HepG2 (cell line): Measurements from ENCODE around the gene KIAA1191. TPM values are rescaled to one million over a fixed set of nuclear protein-coding genes. Genes with fewer than 3 reads are reported as not detected.
A peak's percentile ranks its signal among the peaks of the same experiment; 100 is the strongest.

Experiments
- DNMT1 ChIP-seq: sonication (generic); formaldehyde crosslinking; IDR thresholded peaks from 2 replicates; pipeline ENCODE4 v1.5.1; 2020; ENCODE audit warnings: mild to moderate bottlenecking, missing genetic modification reagents
- E2F1 ChIP-seq: sonication (generic); formaldehyde crosslinking; IDR thresholded peaks from 2 replicates; pipeline ENCODE4 v1.5.0; 2020; ENCODE audit warnings: missing genetic modification reagents
- ETV5 ChIP-seq: IDR thresholded peaks from 2 replicates; pipeline ENCODE4 v1.6.1; 2018; ENCODE audit warnings: missing biosample characterization, missing genetic modification reagents, inconsistent platforms, borderline replicate concordance
- HDAC1 ChIP-seq: sonication (generic); formaldehyde crosslinking; IDR thresholded peaks from 2 replicates; pipeline ENCODE4 v1.5.1; 2020; ENCODE audit warnings: mild to moderate bottlenecking, missing genetic modification reagents
- ISX ChIP-seq: sonication (generic); formaldehyde crosslinking; conservative IDR thresholded peaks from 2 replicates; pipeline ENCODE4 v1.5.0; 2020; ENCODE audit warnings: missing genetic modification reagents
- LBX2 ChIP-seq: sonication (generic); formaldehyde crosslinking; IDR thresholded peaks from 2 replicates; pipeline ENCODE4 v1.5.0; 2020; ENCODE audit warnings: missing genetic modification reagents, mild to moderate bottlenecking, borderline replicate concordance
- MXD1 ChIP-seq: sonication (generic); formaldehyde crosslinking; IDR thresholded peaks from 2 replicates; pipeline ENCODE4 v1.4.0; 2020; ENCODE audit warnings: mild to moderate bottlenecking, missing genetic modification reagents
- NFYC ChIP-seq: IDR thresholded peaks from 2 replicates; pipeline ENCODE4 v1.6.1; 2016; ENCODE audit warnings: missing genetic modification reagents, missing compliant biosample characterization
- PAWR ChIP-seq: sonication (generic); formaldehyde crosslinking; IDR thresholded peaks from 2 replicates; pipeline ENCODE4 v1.4.0; 2020; ENCODE audit warnings: missing genetic modification reagents, mild to moderate bottlenecking, borderline replicate concordance
- PRPF4 ChIP-seq: fragments of 200-400 bp; formaldehyde crosslinking; IDR thresholded peaks from 2 replicates; pipeline ENCODE4 v1.6.1; 2016; ENCODE audit warnings: low read length, low read depth; ENCODE audit not compliant: poor library complexity, severe bottlenecking
- RAD51 ChIP-seq: fragments of 450-650 bp; IDR thresholded peaks from 2 replicates; pipeline ENCODE4 v1.6.1; 2016; ENCODE audit warnings: borderline replicate concordance
- SIX1 ChIP-seq: sonication (generic); formaldehyde crosslinking; IDR thresholded peaks from 2 replicates; pipeline ENCODE4 v1.4.0; 2020; ENCODE audit warnings: missing genetic modification reagents, borderline replicate concordance
- SKI ChIP-seq: fragments of 450-650 bp; IDR thresholded peaks from one replicate; pipeline ENCODE4 v1.6.1; 2018; ENCODE audit warnings: mild to moderate bottlenecking; ENCODE audit not compliant: partially characterized antibody
- SMARCC2 ChIP-seq: fragments of 450-650 bp; IDR thresholded peaks from 2 replicates; pipeline ENCODE4 v1.6.1; 2017; ENCODE audit warnings: antibody characterized with exemption, mild to moderate bottlenecking
- SP140L ChIP-seq: sonication (generic); formaldehyde crosslinking; IDR thresholded peaks from 2 replicates; pipeline ENCODE4 v1.4.0; 2020; ENCODE audit warnings: missing genetic modification reagents, borderline replicate concordance
- TBX2 ChIP-seq: sonication (generic); formaldehyde crosslinking; IDR thresholded peaks from 2 replicates; pipeline ENCODE4 v1.5.0; 2020; ENCODE audit warnings: missing genetic modification reagents, mild to moderate bottlenecking, borderline replicate concordance
- TCF7L2 ChIP-seq: IDR thresholded peaks from 2 replicates; pipeline ENCODE4 v1.6.1; 2011; ENCODE audit warnings: mild to moderate bottlenecking, low read depth, low read length, moderate library complexity
- ZBTB25 ChIP-seq: IDR thresholded peaks from 2 replicates; pipeline ENCODE4 v1.6.1; 2018; ENCODE audit warnings: missing genetic modification reagents
- ZFY ChIP-seq: sonication (generic); formaldehyde crosslinking; IDR thresholded peaks from 2 replicates; pipeline ENCODE4 v1.4.0; 2020; ENCODE audit warnings: missing genetic modification reagents
- ZNF253 ChIP-seq: sonication (generic); formaldehyde crosslinking; IDR thresholded peaks from 2 replicates; pipeline ENCODE4 v1.8.0; 2022; ENCODE audit warnings: mild to moderate bottlenecking, missing genetic modification reagents, borderline replicate concordance
- ZNF263 ChIP-seq: sonication (generic); formaldehyde crosslinking; IDR thresholded peaks from 2 replicates; pipeline ENCODE4 v1.4.0; 2020; ENCODE audit warnings: missing genetic modification reagents
- ZNF446 ChIP-seq: sonication (generic); formaldehyde crosslinking; IDR thresholded peaks from 2 replicates; pipeline ENCODE4 v1.5.0; 2020; ENCODE audit warnings: mild to moderate bottlenecking, missing genetic modification reagents
- ZNF547 ChIP-seq: sonication (generic); formaldehyde crosslinking; IDR thresholded peaks from 2 replicates; pipeline ENCODE4 v1.5.1; 2020; ENCODE audit warnings: mild to moderate bottlenecking, missing genetic modification reagents
- ZNF563 ChIP-seq: sonication (generic); formaldehyde crosslinking; IDR thresholded peaks from 2 replicates; pipeline ENCODE4 v1.8.0; 2022; ENCODE audit warnings: mild to moderate bottlenecking, moderate library complexity, missing genetic modification reagents
- ZNF766 ChIP-seq: sonication (generic); formaldehyde crosslinking; IDR thresholded peaks from 2 replicates; pipeline ENCODE4 v1.5.0; 2020; ENCODE audit warnings: missing genetic modification reagents, borderline replicate concordance
- ZNF883 ChIP-seq: sonication (generic); formaldehyde crosslinking; IDR thresholded peaks from 2 replicates; pipeline ENCODE4 v1.5.1; 2020; ENCODE audit warnings: mild to moderate bottlenecking, missing genetic modification reagents; ENCODE audit errors: not compliant biosample characterization
- ZSCAN5A ChIP-seq: sonication (generic); formaldehyde crosslinking; IDR thresholded peaks from 2 replicates; pipeline ENCODE4 v1.8.0; 2022; ENCODE audit warnings: mild to moderate bottlenecking, missing genetic modification reagents, borderline replicate concordance
- polyA plus RNA-seq, 8 experiments: library from polyadenylated mRNA; depleted of rRNA in 3 of 8; stranded (reverse) in 7 of 8; unstranded in 1 of 8; fragments of >200 nt; fragmentation: Illumina TruSeq in 4 of 8; extraction: Trizol in 4 of 8; gene quantifications; 2 replicates each; pipeline versions ENCODE4 v1.2.1 to v1.2.3, GENCODE V29; 2011 to 2016; ENCODE audit warnings: low read depth in 4 of 8, missing spikeins in 1 of 8, mixed read lengths in 1 of 8; ENCODE audit not compliant: insufficient read depth in 1 of 8
- total RNA-seq, 5 experiments: library from RNA; depleted of rRNA; stranded (reverse); fragments of >200 nt; fragmentation: Illumina TruSeq; extraction: Trizol; gene quantifications; 2 replicates each; pipeline ENCODE4 v1.2.3, GENCODE V29; 2016; ENCODE audit warnings: low read depth in 1 of 5

Gene KIAA1191
- total and polyA plus RNA-seq, 2 of the 13 experiments (the other 11 are each of a cell fraction or from before 2014, with no cell fraction given), result 63.6 to 103 TPM

- no peak for TF ChIP-seq TBX2 (CRISPR knock-in tag)
- TF ChIP-seq DNMT1 (CRISPR knock-in tag), result no peak
- TF ChIP-seq HDAC1, result no peak
- TF ChIP-seq ZNF883, result no peak
- no peak for TF ChIP-seq TCF7L2
- TF ChIP-seq E2F1 (CRISPR knock-in tag), result no peak
- TF ChIP-seq ZFY (CRISPR knock-in tag), result peak; percentile 35; the same call in 1 of the 2 replicates
- TF ChIP-seq NFYC (CRISPR knock-in tag), result no peak
- no peak for TF ChIP-seq PAWR
- no peak for TF ChIP-seq SMARCC2
- TF ChIP-seq ZNF563 (CRISPR knock-in tag), result no peak
- TF ChIP-seq SP140L (CRISPR knock-in tag), result no peak
- no peak for TF ChIP-seq SIX1 (CRISPR knock-in tag)
- no peak for TF ChIP-seq PRPF4
- TF ChIP-seq ZNF547, result no peak
- TF ChIP-seq LBX2, result no peak
- TF ChIP-seq ZNF446 (CRISPR knock-in tag), result no peak
- no peak for TF ChIP-seq MXD1 (CRISPR knock-in tag)
- TF ChIP-seq ZNF766, result no peak
- TF ChIP-seq ETV5 (CRISPR knock-in tag), result no peak
- no peak for TF ChIP-seq SKI
- TF ChIP-seq ZNF253 (CRISPR knock-in tag), result no peak
- TF ChIP-seq RAD51, result no peak
- TF ChIP-seq ZBTB25 (CRISPR knock-in tag), result no peak
- no peak for TF ChIP-seq ZNF263
- TF ChIP-seq ZSCAN5A (CRISPR knock-in tag), result no peak
- no peak for TF ChIP-seq ISX
These were observed 20.0 kb downstream of the KIAA1191 start (continued) for GRCh38 chr5:176341325-176342157.
